GM19324 (cell line): Measurements from ENCODE around the gene SUCNR1.
"Not testable (repeated sequence)": the region's sequence is repeated elsewhere in the genome, so short reads cannot be mapped to it uniquely, and the experiment has no call there.

Experiments
- ATAC-seq: cut with Tn5 transposase; IDR thresholded peaks from one replicate; pipeline ENCODE4 v1.9.1; 2021; ENCODE audit warnings: mild to moderate bottlenecking, moderate library complexity; ENCODE audit not compliant: unreplicated experiment, low FRiP score

Gene SUCNR1, protein sequence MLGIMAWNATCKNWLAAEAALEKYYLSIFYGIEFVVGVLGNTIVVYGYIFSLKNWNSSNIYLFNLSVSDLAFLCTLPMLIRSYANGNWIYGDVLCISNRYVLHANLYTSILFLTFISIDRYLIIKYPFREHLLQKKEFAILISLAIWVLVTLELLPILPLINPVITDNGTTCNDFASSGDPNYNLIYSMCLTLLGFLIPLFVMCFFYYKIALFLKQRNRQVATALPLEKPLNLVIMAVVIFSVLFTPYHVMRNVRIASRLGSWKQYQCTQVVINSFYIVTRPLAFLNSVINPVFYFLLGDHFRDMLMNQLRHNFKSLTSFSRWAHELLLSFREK

DNA sequence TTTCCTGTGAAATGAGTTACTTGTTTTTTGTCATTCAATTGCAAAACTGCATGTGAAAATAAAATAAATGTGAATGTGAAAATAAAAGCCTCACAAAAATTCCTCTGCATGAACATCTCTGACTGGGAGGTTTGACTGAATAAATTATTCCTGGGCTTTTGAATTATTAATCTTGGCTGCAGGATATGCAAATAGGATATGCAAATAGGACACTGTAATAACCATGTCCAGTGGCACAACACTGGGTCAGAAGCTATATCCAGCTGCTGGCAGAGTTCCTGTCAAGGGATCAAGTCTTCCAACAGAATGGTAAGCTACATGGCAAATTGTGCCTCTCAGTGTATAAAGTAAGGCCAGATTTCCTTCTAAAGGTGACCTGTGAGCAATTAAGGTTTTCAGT, at the start of gene SUCNR1:
Gene SUCNR1, plus strand, starts transcription at position 246 of the 400 bp plus-strand sequence. CDS start 6,250 bp downstream, outside the sequence.
- no peak for ATAC-seq

GRCh38 chr3:151827816-151828215, 45.6 kb upstream of the SUCNR1 start:
- ATAC-seq = no peak

- ATAC-seq = no peak
Measured at GRCh38 chr3:151835751-151836525, 37.5 kb upstream of the SUCNR1 start.

GRCh38 chr3:151837057-151837456, 36.4 kb upstream of the SUCNR1 start:
- no peak for ATAC-seq

GRCh38 chr3:151838574-151839312, 34.7 kb upstream of the SUCNR1 start:
- ATAC-seq = no peak

- no peak for ATAC-seq
Measured at GRCh38 chr3:151839313-151839631, 34.2 kb upstream of the SUCNR1 start.

- ATAC-seq = no peak
Measured at GRCh38 chr3:151841801-151842200, 31.6 kb upstream of the SUCNR1 start.

DNA sequence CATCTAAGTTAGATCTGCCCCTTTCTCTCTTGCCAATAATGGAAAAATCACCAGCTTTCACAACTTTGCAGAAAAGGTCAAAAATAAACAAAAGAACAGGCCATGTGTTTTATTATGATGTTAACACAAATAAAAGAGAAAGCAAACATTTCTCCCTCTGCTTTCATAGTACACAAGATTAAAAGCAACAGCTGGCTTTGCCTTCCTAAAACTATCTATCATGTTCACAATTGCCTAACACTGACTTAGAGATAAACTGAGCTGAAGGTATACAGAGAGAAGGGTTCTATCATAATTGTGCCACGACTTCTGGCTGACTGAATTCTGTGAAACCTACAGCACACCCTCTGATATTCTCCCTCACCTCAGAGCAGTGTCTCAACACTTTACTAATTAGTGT, 30.2 kb upstream of the SUCNR1 start:
- ATAC-seq = no peak

- ATAC-seq = no peak
Measured at GRCh38 chr3:151845306-151845905, 28.0 kb upstream of the SUCNR1 start.

- not testable (repeated sequence) for ATAC-seq
Measured at GRCh38 chr3:151850065-151850464, 23.4 kb upstream of the SUCNR1 start.

GRCh38 chr3:151852074-151852811, 21.2 kb upstream of the SUCNR1 start:
- no peak for ATAC-seq

GRCh38 chr3:151856118-151856517, 17.3 kb upstream of the SUCNR1 start:
- no peak for ATAC-seq

DNA sequence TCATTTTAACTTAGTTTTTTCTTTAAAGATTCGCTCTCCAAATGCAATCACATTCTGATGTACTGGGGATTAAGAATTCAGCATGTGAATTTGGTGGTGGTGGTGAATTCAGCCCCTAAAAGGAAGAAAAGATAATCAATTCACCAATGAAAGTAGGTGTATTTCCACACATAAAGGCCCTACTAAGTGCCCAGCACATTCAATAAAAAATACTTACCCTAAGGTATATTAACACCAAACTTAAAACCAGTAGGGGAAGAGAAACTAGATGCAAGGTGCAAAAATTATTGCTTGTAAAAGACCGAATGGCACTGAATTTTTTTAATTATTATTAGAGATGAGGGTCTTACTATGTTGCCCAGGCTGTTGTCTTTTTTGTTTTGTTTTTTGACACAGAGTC, 16.8 kb upstream of the SUCNR1 start:
- ATAC-seq = no peak

DNA sequence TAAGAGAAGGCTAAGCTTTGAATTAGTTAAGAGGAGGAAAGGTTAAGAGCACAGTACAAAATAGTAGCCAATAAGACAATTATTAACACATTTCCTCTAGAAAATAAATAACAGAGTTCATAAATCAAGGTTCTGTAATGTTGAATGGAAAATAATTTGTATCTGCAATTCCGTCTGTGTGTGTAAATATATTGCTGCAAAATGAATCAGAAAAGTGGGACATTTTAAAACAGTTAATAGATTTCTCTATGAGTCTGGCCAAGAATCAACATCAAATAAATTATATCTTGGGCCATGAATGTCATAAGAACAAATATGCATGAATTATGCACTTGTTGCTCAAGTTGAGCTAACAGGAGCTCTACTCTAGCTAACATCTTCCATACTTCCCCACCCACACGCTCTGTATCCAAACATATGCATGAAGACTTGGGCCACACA, 14.2 kb upstream of the SUCNR1 start:
- ATAC-seq = no peak

GRCh38 chr3:151859905-151860304, 13.5 kb upstream of the SUCNR1 start:
- no peak for ATAC-seq

GRCh38 chr3:151863611-151864010, 9.8 kb upstream of the SUCNR1 start:
- ATAC-seq = no peak

- no peak for ATAC-seq
Measured at GRCh38 chr3:151864423-151865101, 8.9 kb upstream of the SUCNR1 start.

DNA sequence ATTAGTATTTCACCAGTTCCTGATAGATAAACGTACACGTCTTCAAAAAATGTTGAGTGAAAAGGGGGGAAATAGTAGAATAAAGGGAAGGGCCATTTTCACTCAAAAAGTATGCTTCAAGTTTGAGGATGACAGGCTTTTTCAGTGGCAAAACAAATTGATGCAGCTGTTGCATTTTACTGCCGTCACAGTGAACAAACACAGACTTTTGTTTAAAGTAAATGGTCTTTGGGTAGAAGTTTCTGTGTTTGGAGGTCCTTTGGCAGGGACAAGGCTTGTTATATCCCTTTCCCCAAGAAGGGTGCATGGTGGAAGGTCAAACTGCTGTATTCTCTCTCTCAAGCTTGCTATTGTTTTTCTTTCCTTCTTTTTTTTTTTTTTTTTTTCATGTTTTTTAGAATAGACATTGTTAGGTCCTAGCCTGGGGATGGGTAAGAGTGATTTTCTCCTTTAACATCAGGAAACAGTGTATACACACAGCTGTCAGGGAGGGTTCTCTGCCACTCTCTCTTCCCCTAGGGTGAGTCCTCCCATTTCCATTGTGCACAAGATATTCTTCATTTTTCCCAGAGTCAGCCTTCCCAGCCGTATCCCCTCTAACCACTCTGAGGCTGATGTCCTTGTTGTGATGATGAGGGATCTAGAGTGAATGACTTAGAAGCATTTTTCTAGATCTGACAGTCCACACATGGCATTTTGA, 6.6 kb upstream of the SUCNR1 start:
- no peak for ATAC-seq

- ATAC-seq = no peak
Measured at GRCh38 chr3:151867666-151868065, 5.8 kb upstream of the SUCNR1 start.
